Gastrocnemius medialis (tissue), 4 donors: ENCODE measurements around the gene FNDC1.

ENCODE experiments used
- POLR2A ChIP-seq, 2 donors: fragments of 450-650 bp; IDR thresholded peaks; one replicate each; pipeline ENCODE4 v1.6.1; 2017; ENCODE audit warnings: antibody characterized with exemption in 2 of 2, mild to moderate bottlenecking in 2 of 2, moderate library complexity in 2 of 2
- TF ChIP-seq, protein P1 (sequence below), 5 experiments: fragments of 450-650 bp in 3 of 5; fragments of 200-600 bp in 2 of 5; sonication (generic) in 2 of 5; IDR thresholded peaks in 4 of 5; conservative IDR thresholded peaks in 1 of 5; 1 replicate in 4 of 5; 2 replicates in 1 of 5; pipeline ENCODE4 v1.5.1; 2016 to 2019; ENCODE audit warnings: antibody characterized with exemption in 5 of 5, mild to moderate bottlenecking in 3 of 5, moderate library complexity in 3 of 5

DNA sequence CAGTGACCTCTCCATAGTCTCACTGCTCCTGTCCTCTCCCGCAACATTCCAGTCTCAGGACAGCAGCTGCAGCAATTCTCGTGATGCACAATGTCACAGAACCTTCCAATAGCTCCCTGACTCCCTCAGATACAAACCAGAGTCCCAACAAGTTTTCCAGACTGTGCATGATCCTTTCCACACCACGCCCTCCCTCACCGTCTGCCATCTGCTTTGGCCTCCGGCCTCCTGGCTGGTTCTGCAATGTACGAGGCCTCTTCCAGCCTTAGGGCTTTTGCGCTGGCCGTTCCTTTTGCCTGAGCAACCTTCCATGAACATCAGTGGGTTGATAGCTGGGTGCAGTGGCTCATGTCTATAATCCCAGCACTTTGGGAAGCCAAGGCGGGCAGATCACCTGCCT lies 9.6 kb downstream of the FNDC1 start:
- TF ChIP-seq, protein P1, sequence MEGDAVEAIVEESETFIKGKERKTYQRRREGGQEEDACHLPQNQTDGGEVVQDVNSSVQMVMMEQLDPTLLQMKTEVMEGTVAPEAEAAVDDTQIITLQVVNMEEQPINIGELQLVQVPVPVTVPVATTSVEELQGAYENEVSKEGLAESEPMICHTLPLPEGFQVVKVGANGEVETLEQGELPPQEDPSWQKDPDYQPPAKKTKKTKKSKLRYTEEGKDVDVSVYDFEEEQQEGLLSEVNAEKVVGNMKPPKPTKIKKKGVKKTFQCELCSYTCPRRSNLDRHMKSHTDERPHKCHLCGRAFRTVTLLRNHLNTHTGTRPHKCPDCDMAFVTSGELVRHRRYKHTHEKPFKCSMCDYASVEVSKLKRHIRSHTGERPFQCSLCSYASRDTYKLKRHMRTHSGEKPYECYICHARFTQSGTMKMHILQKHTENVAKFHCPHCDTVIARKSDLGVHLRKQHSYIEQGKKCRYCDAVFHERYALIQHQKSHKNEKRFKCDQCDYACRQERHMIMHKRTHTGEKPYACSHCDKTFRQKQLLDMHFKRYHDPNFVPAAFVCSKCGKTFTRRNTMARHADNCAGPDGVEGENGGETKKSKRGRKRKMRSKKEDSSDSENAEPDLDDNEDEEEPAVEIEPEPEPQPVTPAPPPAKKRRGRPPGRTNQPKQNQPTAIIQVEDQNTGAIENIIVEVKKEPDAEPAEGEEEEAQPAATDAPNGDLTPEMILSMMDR (IDR thresholded peaks at IDR 0.05 in 4 of 5, conservative IDR thresholded peaks at IDR 0.05 in 1 of 5) = no peak
- no peak for TF ChIP-seq POLR2A (IDR thresholded peaks at IDR 0.05)
